Measurements from ENCODE around the gene PHIP. TPM values are rescaled to one million over a fixed set of nuclear protein-coding genes. Genes with fewer than 3 reads are reported as not detected.

Gene PHIP
- total and polyA plus RNA-seq, 2 experiments from 2014 or later: 48.0 to 65.4 TPM

GRCh38 chr6:79064635-79065034 lies 13.4 kb downstream of the PHIP start (continued):
- TF ChIP-seq ZNF462 (CRISPR knock-in tag; IDR thresholded peaks at IDR 0.05) (no peak), STAT1 (IDR thresholded peaks at IDR 0.05; ENCODE audit: unreplicated experiment) (no peak), POLR2AphosphoS5 (IDR thresholded peaks at IDR 0.05; ENCODE audit: low read depth) (no peak), ETS1 (IDR thresholded peaks at IDR 0.05) (no peak)

GRCh38 chr6:79062708-79063107 lies 15.3 kb downstream of the PHIP start:
- H3K4me2 ChIP-seq: no peak overlapping the region
- H3K79me2 ChIP-seq (replicated peaks; ENCODE audit: insufficient read depth): peaks cover 84% of the 10 kb centered on the region
- H3K4me1 Mint-ChIP-seq: peaks cover 6% of the 10 kb centered on the region; the same call in 1 of the 3 replicates
- ATAC-seq: peak; percentile 23; the same call in 1 of the 3 replicates
- peaks cover 44% of the 10 kb centered on the region for H4K20me1 ChIP-seq (replicated peaks; ENCODE audit: insufficient read depth)
- DNase-seq (ENCODE audit: low spot score): no peak
- H2AFZ ChIP-seq: no peak overlapping the region
- H3K9me3 Mint-ChIP-seq: no peaks in the 10 kb centered on the region
- H3K9me2 ChIP-seq (ENCODE audit: insufficient read depth): no peaks in the 10 kb centered on the region
- H3K27me3 ChIP-seq (ENCODE audit: insufficient read depth): no peaks in the 10 kb centered on the region
- H3K4me1 ChIP-seq (ENCODE audit: insufficient read depth): peaks cover 14% of the 10 kb centered on the region; the same call in 1 of the 2 replicates
- peaks cover 27% of the 10 kb centered on the region for H3K36me3 ChIP-seq (ENCODE audit: insufficient read depth)
- H3K27ac Mint-ChIP-seq: no peak overlapping the region
- H3K4me3 Mint-ChIP-seq: no peak overlapping the region
- no peaks in the 10 kb centered on the region for H3F3A ChIP-seq (replicated peaks; ENCODE audit: low read depth)
- H3K4me3 ChIP-seq: no peak overlapping the region
- no peaks in the 10 kb centered on the region for H3K27me3 Mint-ChIP-seq (ENCODE audit: insufficient read depth, low read depth, poor library complexity)
- peaks cover 25% of the 10 kb centered on the region for H3K36me3 Mint-ChIP-seq (ENCODE audit: low read depth)
- no peak overlapping the region for H3K27ac ChIP-seq (ENCODE audit: low read depth)
- no peak for TF ChIP-seq JUNB (IDR thresholded peaks at IDR 0.05; ENCODE audit: unreplicated experiment)
- TF ChIP-seq ETS1 (IDR thresholded peaks at IDR 0.05): no peak
- no peak for TF ChIP-seq ZNF114 (CRISPR knock-in tag; IDR thresholded peaks at IDR 0.05)
- TF ChIP-seq REST (IDR thresholded peaks at IDR 0.05; ENCODE audit: unreplicated experiment): no peak
- no peak for TF ChIP-seq EZH2phosphoT487 (IDR thresholded peaks at IDR 0.05; ENCODE audit: unreplicated experiment)
- no peak for TF ChIP-seq ZNF331 (CRISPR knock-in tag; IDR thresholded peaks at IDR 0.05; ENCODE audit: low read depth)
- no peak for TF ChIP-seq CREB1 (CRISPR knock-in tag; IDR thresholded peaks at IDR 0.05; ENCODE audit: low read depth)
- no peak for TF ChIP-seq POLR2AphosphoS5 (IDR thresholded peaks at IDR 0.05; ENCODE audit: low read depth)
- no peak for TF ChIP-seq EZH2 (IDR thresholded peaks at IDR 0.05; ENCODE audit: low read depth, unreplicated experiment)
- TF ChIP-seq NANOG (IDR thresholded peaks at IDR 0.05; ENCODE audit: borderline replicate concordance): no peak
